H1 (cell line): Measurements from ENCODE around the gene OR11H6. TPM values are rescaled to one million over a fixed set of nuclear protein-coding genes. Genes with fewer than 3 reads are reported as not detected.

Source experiments
- CTCF ChIA-PET: fragments of 300-600 bp; sonication (Branson Sonifier 250); formaldehyde crosslinking; loops from one replicate; lab custom pipeline; 2021; ENCODE audit not compliant: partially characterized antibody; lab: Charles Lee
- POLR2A ChIA-PET: fragments of 300-600 bp; sonication (Branson Sonifier 250); formaldehyde crosslinking; loops from one replicate; lab custom pipeline; 2021; ENCODE audit warnings: inconsistent platforms; ENCODE audit not compliant: partially characterized antibody; lab: Charles Lee
- DNase-seq, 2 experiments: peaks; one replicate each; pipeline versions ENCODE4 v3.0.0 to v3.0.0-alpha.2; 2010 to 2022; ENCODE audit warnings: low spot score in 2 of 2, low read depth in 1 of 2, mixed read lengths in 1 of 2
- FAIRE-seq: peaks from 2 replicates; lab custom pipeline; 2011; peaks lifted over from hg19 to GRCh38; lab: Jason Lieb, UNC
- H2AFZ ChIP-seq: 2 replicates; pipeline ENCODE4 v1.8.1; 2012; ENCODE audit warnings: low read length, inconsistent platforms
- H2AK5ac ChIP-seq: 2 replicates; pipeline ENCODE4 v1.6.1; 2013; ENCODE audit warnings: low read depth, low read length
- H2BK120ac ChIP-seq: replicated peaks from 2 replicates; pipeline ENCODE3; 2013; ENCODE audit warnings: low read depth, low read length, inconsistent platforms
- H2BK12ac ChIP-seq: 2 replicates; pipeline ENCODE4 v1.6.1; 2013; ENCODE audit warnings: low read depth, low read length
- H2BK15ac ChIP-seq: 2 replicates; pipeline ENCODE4 v1.6.1; 2013; ENCODE audit warnings: low read length
- H2BK20ac ChIP-seq: 2 replicates; pipeline ENCODE4 v1.6.1; 2013; ENCODE audit warnings: low read length
- H2BK5ac ChIP-seq: 2 replicates; pipeline ENCODE4 v1.6.1; 2013; ENCODE audit warnings: low read depth, low read length
- H3K14ac ChIP-seq: 2 replicates; pipeline ENCODE4 v1.6.1; 2013; ENCODE audit warnings: inconsistent platforms; ENCODE audit not compliant: insufficient read length
- H3K18ac ChIP-seq: 2 replicates; pipeline ENCODE4 v1.6.1; 2013; ENCODE audit warnings: low read length; ENCODE audit errors: extremely low read depth
- H3K23ac ChIP-seq: 2 replicates; pipeline ENCODE4 v1.6.1; 2013; ENCODE audit warnings: inconsistent platforms; ENCODE audit not compliant: insufficient read length
- H3K23me2 ChIP-seq: 2 replicates; pipeline ENCODE4 v1.6.1; 2013; ENCODE audit warnings: low read depth, low read length
- H3K27ac ChIP-seq: 2 replicates; pipeline ENCODE4 v1.6.1; 2011; ENCODE audit warnings: low read depth, low read length, inconsistent platforms
- H3K27me3 ChIP-seq, 4 experiments: replicated peaks in 1 of 4; 1 replicate in 1 of 4; 2 replicates in 3 of 4; pipeline versions ENCODE4 v1.6.1 to v1.8.1; 2011 to 2013; ENCODE audit warnings: low read length in 3 of 4, mild to moderate bottlenecking in 3 of 4, inconsistent platforms in 2 of 4, mixed read lengths in 2 of 4, moderate library complexity in 1 of 4; ENCODE audit not compliant: control insufficient read depth in 3 of 4, insufficient read depth in 3 of 4; ENCODE audit errors: extremely low read depth in 1 of 4
- H3K36me3 ChIP-seq, 4 experiments: 2 replicates each; pipeline versions ENCODE4 v1.6.1 to v1.8.1; 2011 to 2013; ENCODE audit warnings: mild to moderate bottlenecking in 4 of 4, low read length in 3 of 4, moderate library complexity in 2 of 4, control low read depth in 1 of 4, inconsistent platforms in 1 of 4; ENCODE audit not compliant: insufficient read depth in 4 of 4, control insufficient read depth in 2 of 4
- H3K4ac ChIP-seq: replicated peaks from 2 replicates; pipeline ENCODE3; 2013; ENCODE audit warnings: low read length, low read depth, mixed read lengths, inconsistent platforms; ENCODE audit not compliant: insufficient read length
- H3K4me1 ChIP-seq, 4 experiments: replicated peaks in 1 of 4; 1 replicate in 1 of 4; 2 replicates in 3 of 4; pipeline versions ENCODE4 v1.6.1 to v1.8.1; 2011 to 2013; ENCODE audit warnings: low read length in 3 of 4, inconsistent platforms in 2 of 4, mixed read lengths in 1 of 4; ENCODE audit not compliant: insufficient read depth in 4 of 4, control insufficient read depth in 3 of 4
- H3K4me2 ChIP-seq, 2 experiments: 2 replicates each; pipeline versions ENCODE4 v1.6.1 to v1.8.1; 2011 to 2013; ENCODE audit warnings: low read depth in 2 of 2, low read length in 2 of 2, control low read depth in 1 of 2, inconsistent platforms in 1 of 2, mild to moderate bottlenecking in 1 of 2; ENCODE audit not compliant: insufficient read depth in 1 of 2
- H3K4me3 ChIP-seq, 4 experiments: fragments of 200-600, 300-600 bp in 1 of 4; sonication (generic), shearing (Covaris generic), sonication (Bioruptor Twin) in 1 of 4; 2 replicates each; pipeline versions ENCODE4 v1.5.1 to v1.8.1; 2011 to 2016; ENCODE audit warnings: low read length in 4 of 4, low read depth in 3 of 4, control low read depth in 2 of 4, inconsistent platforms in 2 of 4, mild to moderate bottlenecking in 2 of 4, mixed read lengths in 1 of 4, moderate library complexity in 1 of 4; ENCODE audit not compliant: insufficient read depth in 2 of 4; ENCODE audit errors: extremely low read depth in 1 of 4
- H3K56ac ChIP-seq: replicated peaks from 2 replicates; pipeline ENCODE3; 2013; ENCODE audit warnings: low read depth, mild to moderate bottlenecking, mixed read lengths, low read length, inconsistent platforms; ENCODE audit not compliant: insufficient read length
- H3K79me1 ChIP-seq: 2 replicates; pipeline ENCODE4 v1.6.1; 2013; ENCODE audit warnings: low read depth, low read length, control low read depth
- H3K79me2 ChIP-seq, 2 experiments: 2 replicates each; pipeline versions ENCODE4 v1.6.1 to v1.8.1; 2012 to 2013; ENCODE audit warnings: low read length in 2 of 2, mild to moderate bottlenecking in 2 of 2, inconsistent platforms in 1 of 2; ENCODE audit not compliant: insufficient read depth in 2 of 2, control insufficient read depth in 1 of 2
- H3K9ac ChIP-seq, 4 experiments: replicated peaks in 1 of 4; 1 replicate in 1 of 4; 2 replicates in 3 of 4; pipeline versions ENCODE4 v1.6.1 to v1.8.1; 2011 to 2013; ENCODE audit warnings: low read depth in 3 of 4, low read length in 3 of 4, control low read depth in 2 of 4, mild to moderate bottlenecking in 2 of 4, moderate library complexity in 2 of 4, inconsistent platforms in 1 of 4; ENCODE audit errors: extremely low read depth in 1 of 4
- H3K9me3 ChIP-seq, 2 experiments: 2 replicates each; pipeline versions ENCODE4 v1.6.1 to v1.8.1; 2012 to 2013; ENCODE audit warnings: mild to moderate bottlenecking in 2 of 2, moderate library complexity in 2 of 2, control low read depth in 1 of 2, inconsistent platforms in 1 of 2, low read depth in 1 of 2, low read length in 1 of 2, mixed read lengths in 1 of 2; ENCODE audit not compliant: insufficient read depth in 2 of 2
- H4K20me1 ChIP-seq, 2 experiments: replicated peaks in 1 of 2; 2 replicates each; pipeline versions ENCODE3 to v1.8.1; 2011 to 2013; ENCODE audit warnings: inconsistent platforms in 2 of 2, low read length in 2 of 2, mild to moderate bottlenecking in 1 of 2; ENCODE audit not compliant: insufficient read depth in 2 of 2, control insufficient read depth in 1 of 2
- H4K5ac ChIP-seq: 2 replicates; pipeline ENCODE4 v1.6.1; 2013; ENCODE audit warnings: low read length, low read depth, mixed read lengths, inconsistent platforms; ENCODE audit not compliant: insufficient read length
- H4K8ac ChIP-seq: 2 replicates; pipeline ENCODE4 v1.8.0; 2013; ENCODE audit warnings: mild to moderate bottlenecking, moderate library complexity, low read length, inconsistent platforms; ENCODE audit not compliant: insufficient read depth; ENCODE audit errors: extremely low read depth
- H4K91ac ChIP-seq: replicated peaks from 2 replicates; pipeline ENCODE3; 2013; ENCODE audit warnings: low read length, mixed read lengths, inconsistent platforms; ENCODE audit not compliant: insufficient read length
- CEBPB ChIP-seq: IDR thresholded peaks from 2 replicates; pipeline ENCODE4 v1.6.1; 2012; ENCODE audit warnings: low read depth, low read length
- HDAC2 ChIP-seq, 2 experiments: fragments of 300-600 bp in 1 of 2; sonication (generic) in 1 of 2; IDR thresholded peaks; 2 replicates each; pipeline ENCODE4 v1.6.1; 2011 to 2012; ENCODE audit warnings: low read depth in 2 of 2, low read length in 2 of 2, mild to moderate bottlenecking in 2 of 2, moderate library complexity in 2 of 2, borderline replicate concordance in 1 of 2, inconsistent platforms in 1 of 2
- RFX5 ChIP-seq: IDR thresholded peaks from 2 replicates; pipeline ENCODE4 v1.6.1; 2011; ENCODE audit warnings: low read depth, low read length, improper control_type of control experiment, borderline replicate concordance
- WGBS, 2 experiments: shearing (Covaris generic) in 1 of 2; methylation state at CpG; one replicate each; pipeline versions ENCODE4 v1.1.6 to v1.1.7; 2013 to 2015; ENCODE audit warnings: low lambda C conversion rate in 2 of 2, mixed read lengths in 2 of 2, inconsistent platforms in 1 of 2, low coverage in 1 of 2, missing lambda C conversion rate in 1 of 2; ENCODE audit not compliant: insufficient replicate concordance in 2 of 2, insufficient coverage in 1 of 2, insufficient read length in 1 of 2; ENCODE audit errors: extremely low coverage in 1 of 2, missing lambda C conversion rate in 1 of 2; 5-methylcytosine and 5-hydroxymethylcytosine counted together
- polyA plus RNA-seq, 7 experiments: library from polyadenylated mRNA; depleted of rRNA in 3 of 7; stranded (reverse) in 5 of 7; unstranded in 2 of 7; fragments of >200 nt in 5 of 7; fragments of 200-250 nt in 2 of 7; gene quantifications; 1 replicate in 5 of 7; 2 replicates in 1 of 7; 4 replicates in 1 of 7; pipeline versions ENCODE4 v1.2.1 to v1.2.3, GENCODE V29; 2011 to 2013; ENCODE audit warnings: missing spikeins in 2 of 7, mixed read lengths in 2 of 7
- total RNA-seq: library from RNA; stranded (reverse); fragmentation: NEBNext Ultra II Directional; extraction: Animal tissue kit (Norgen Biotek cat#: 25700); gene quantifications from 2 replicates; pipeline ENCODE4 v1.2.1, GENCODE V29; 2021

The OR11H6 gene
- total and polyA plus RNA-seq, 2 of the 8 experiments (the other 6 are each of a cell fraction or from before 2014, with no cell fraction given): not detected

- H3K23ac ChIP-seq: no peak overlapping the region
- no peak overlapping the region for H3K27ac ChIP-seq
- no peaks in the 10 kb centered on the region for H3K36me3 ChIP-seq
- peaks cover 3 to 13% of the 10 kb centered on the region in 2 experiments; a peak in 1 of 4 replicates for H3K9me3 ChIP-seq
- H3K27me3 ChIP-seq: no peaks in the 10 kb centered on the region
- no peak overlapping the region for H4K91ac ChIP-seq
- H3K18ac ChIP-seq: no peak overlapping the region
- no peak overlapping the region for H3K4ac ChIP-seq
- ChIA-PET CTCF (no interaction called here), POLR2A (no interaction called here)
- H2BK120ac ChIP-seq: no peak overlapping the region
- H2AK5ac ChIP-seq: no peak overlapping the region
- H3K4me2 ChIP-seq: peak overlapping the region in 1 of 2 experiments; percentile 29; a peak in 3 of 4 replicates
- no peak overlapping the region for H2BK15ac ChIP-seq
- WGBS, 2 experiments: 41% methylated on average over 3 of the region's 3 CpGs; no CpG with 5 or more reads in 1 of the 2 experiments
- H3K4me3 ChIP-seq: no peak overlapping the region
- no peak overlapping the region for H2BK12ac ChIP-seq
- H4K5ac ChIP-seq: no peak overlapping the region
- no peaks in the 10 kb centered on the region for H3K79me1 ChIP-seq
- H2BK5ac ChIP-seq: no peak overlapping the region
- no peak overlapping the region for H2AFZ ChIP-seq
- DNase-seq (no peak), FAIRE-seq (no peak)
- no peaks in the 10 kb centered on the region; a peak in 2 of 7 replicates for H3K4me1 ChIP-seq
- no peaks in the 10 kb centered on the region for H3K23me2 ChIP-seq
- TF ChIP-seq CEBPB (0 out of 2 replicates have a peak, but pooled peaks have one; percentile 26), RFX5 (no peak), HDAC2 (IDR thresholded peaks at IDR 0.05; ENCODE audit: borderline replicate concordance in 1 of 2, low read depth in 2 of 2, low read length in 2 of 2) (no peak)
- no peak overlapping the region for H3K56ac ChIP-seq
- no peak overlapping the region for H3K14ac ChIP-seq
- no peak overlapping the region for H2BK20ac ChIP-seq
- H4K8ac ChIP-seq: no peak overlapping the region
- H3K9ac ChIP-seq: no peak overlapping the region; a peak in 1 of 7 replicates
- no peaks in the 10 kb centered on the region for H3K79me2 ChIP-seq
- no peaks in the 10 kb centered on the region for H4K20me1 ChIP-seq
Measured at GRCh38 chr14:20262642-20263128, 39.2 kb downstream of the OR11H6 start.
